ENCODE data around the gene CSNK1G1.

CSNK1G1 gene

DNA sequence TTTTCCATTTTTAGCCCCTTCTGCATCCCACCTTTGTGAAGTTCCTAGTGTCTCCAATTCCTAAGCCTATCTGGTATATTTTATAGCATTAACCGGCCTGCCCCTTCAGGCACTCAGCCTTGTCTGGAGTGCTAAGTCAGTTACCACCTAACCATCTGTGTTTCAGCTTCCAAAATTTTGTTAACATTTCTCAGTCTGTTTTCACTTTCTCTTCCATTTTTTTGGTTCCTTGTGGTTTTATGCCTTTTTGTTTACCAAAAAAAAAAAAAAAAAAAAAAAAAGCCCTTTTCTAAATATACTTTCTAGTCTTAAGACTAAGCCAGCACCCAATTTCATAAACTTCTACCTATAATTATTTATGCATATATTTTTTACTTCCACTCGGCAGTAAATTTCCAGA lies 92.4 kb downstream of the CSNK1G1 start:
- Histone ChIP-seq H3K18ac (ENCODE audit: low read length) (no peak overlapping the region), H3K4me2 (ENCODE audit: insufficient read depth, low read length, poor library complexity, severe bottlenecking) (no peak overlapping the region), H2BK120ac (ENCODE audit: low read depth, low read length) (no peak overlapping the region), H3K27ac (replicated peaks; ENCODE audit: low read length) (no peak overlapping the region), H2BK5ac (ENCODE audit: low read length) (no peak overlapping the region), H3K36me3 (replicated peaks in 1 of 2; ENCODE audit: control insufficient read depth in 2 of 2, insufficient read depth in 2 of 2, low read length in 2 of 2) (no peaks in the 10 kb centered on the region), H4K91ac (ENCODE audit: low read depth, low read length, poor library complexity) (no peak overlapping the region), H3K4ac (ENCODE audit: low read length) (no peak overlapping the region), H2AFZ (ENCODE audit: low read length) (no peak overlapping the region), H3K14ac (ENCODE audit: low read length) (no peak overlapping the region), H3K9ac (ENCODE audit: low read depth, low read length, poor library complexity) (no peak overlapping the region), H3K4me3 (ENCODE audit: low read length in 2 of 2) (no peak overlapping the region), H2AK5ac (ENCODE audit: low read depth, low read length) (no peak overlapping the region), H3K23ac (ENCODE audit: low read depth, low read length, poor library complexity) (no peak overlapping the region), H2BK12ac (ENCODE audit: low read length) (no peak overlapping the region), H4K8ac (ENCODE audit: low read depth, low read length) (no peak overlapping the region), H3K9me3 (replicated peaks in 1 of 2; ENCODE audit: control insufficient read depth in 2 of 2, insufficient read depth in 1 of 2, low read depth in 1 of 2, low read length in 2 of 2) (peaks cover 0 to 4% of the 10 kb centered on the region in 2 donors), H3K4me1 (ENCODE audit: control insufficient read depth in 2 of 2, insufficient read depth in 1 of 2, low read depth in 1 of 2, low read length in 2 of 2) (no peaks in the 10 kb centered on the region), H3K27me3 (ENCODE audit: control insufficient read depth in 3 of 3, insufficient read depth in 3 of 3, low read depth in 1 of 3, low read length in 3 of 3) (no peaks in the 10 kb centered on the region), H3K79me1 (ENCODE audit: low read depth, low read length) (no peaks in the 10 kb centered on the region), H2BK15ac (ENCODE audit: low read length) (no peak overlapping the region)
- no CpG with 5 or more reads among the region's 2 CpGs for WGBS, 2 donors (ENCODE audit: extremely low coverage in 2 of 2, insufficient read length in 2 of 2, insufficient replicate concordance in 1 of 2)
- DNase-seq (ENCODE audit: low spot score), result no peak

DNA sequence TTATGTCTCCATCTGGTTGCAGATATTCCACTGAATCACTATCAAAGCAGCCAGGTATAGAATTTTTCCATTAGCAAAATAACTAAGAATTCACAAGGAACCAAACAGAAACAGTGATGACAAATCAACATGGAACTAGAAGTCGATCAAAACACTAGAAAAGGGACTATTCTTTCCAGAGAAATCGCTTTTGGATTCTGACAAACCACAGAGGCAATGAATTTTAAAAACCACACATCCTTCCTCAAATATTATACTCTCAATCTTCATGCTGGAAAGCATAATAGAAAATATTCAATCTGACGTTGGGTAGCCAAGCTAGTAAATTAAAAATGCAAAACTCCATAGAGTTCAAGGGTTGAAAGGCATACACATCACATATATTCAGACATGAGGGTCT lies 99.9 kb downstream of the CSNK1G1 start:
- WGBS, 2 donors (ENCODE audit: extremely low coverage in 2 of 2, insufficient read length in 2 of 2, insufficient replicate concordance in 1 of 2), result no CpG with 5 or more reads among the region's 3 CpGs
- Histone ChIP-seq H3K27me3 (ENCODE audit: control insufficient read depth in 3 of 3, insufficient read depth in 3 of 3, low read depth in 1 of 3, low read length in 3 of 3) (no peaks in the 10 kb centered on the region), H3K4me1 (ENCODE audit: control insufficient read depth in 2 of 2, insufficient read depth in 1 of 2, low read depth in 1 of 2, low read length in 2 of 2) (no peaks in the 10 kb centered on the region), H2BK5ac (ENCODE audit: low read length) (no peak overlapping the region), H3K4me2 (ENCODE audit: insufficient read depth, low read length, poor library complexity, severe bottlenecking) (no peak overlapping the region), H3K79me1 (ENCODE audit: low read depth, low read length) (no peaks in the 10 kb centered on the region), H4K91ac (ENCODE audit: low read depth, low read length, poor library complexity) (no peak overlapping the region), H4K8ac (ENCODE audit: low read depth, low read length) (no peak overlapping the region), H2BK12ac (ENCODE audit: low read length) (no peak overlapping the region), H3K9me3 (replicated peaks in 1 of 2; ENCODE audit: control insufficient read depth in 2 of 2, insufficient read depth in 1 of 2, low read depth in 1 of 2, low read length in 2 of 2) (peaks cover 0 to 11% of the 10 kb centered on the region in 2 donors), H2BK15ac (ENCODE audit: low read length) (no peak overlapping the region), H3K4ac (ENCODE audit: low read length) (no peak overlapping the region), H3K14ac (ENCODE audit: low read length) (no peak overlapping the region), H3K27ac (replicated peaks; ENCODE audit: low read length) (no peak overlapping the region), H3K9ac (ENCODE audit: low read depth, low read length, poor library complexity) (no peak overlapping the region), H2AFZ (ENCODE audit: low read length) (no peak overlapping the region), H3K23ac (ENCODE audit: low read depth, low read length, poor library complexity) (no peak overlapping the region), H3K4me3 (ENCODE audit: low read length in 2 of 2) (no peak overlapping the region), H3K36me3 (replicated peaks in 1 of 2; ENCODE audit: control insufficient read depth in 2 of 2, insufficient read depth in 2 of 2, low read length in 2 of 2) (peaks cover 0 to 12% of the 10 kb centered on the region in 2 donors), H2BK120ac (ENCODE audit: low read depth, low read length) (no peak overlapping the region), H3K18ac (ENCODE audit: low read length) (no peak overlapping the region), H2AK5ac (ENCODE audit: low read depth, low read length) (no peak overlapping the region)
- no peak for DNase-seq (ENCODE audit: low spot score)

DNA sequence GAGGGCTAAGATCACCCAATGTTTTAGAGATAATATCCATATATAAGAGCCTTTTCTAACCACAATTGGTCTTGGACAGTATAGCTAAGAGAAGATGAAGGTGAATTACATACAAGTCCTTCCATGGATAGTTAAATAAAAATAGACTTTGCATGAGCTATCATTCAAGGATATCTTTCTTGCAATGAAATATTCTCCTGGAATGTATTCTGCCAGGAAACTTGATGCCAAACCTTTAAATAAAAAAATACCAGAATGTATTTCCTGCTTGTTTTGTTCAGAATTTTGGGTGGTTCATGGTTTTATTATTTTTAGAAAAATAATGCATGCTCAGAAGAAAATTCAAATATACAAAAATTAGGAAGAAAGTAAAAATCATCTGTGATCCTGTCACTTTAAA lies 104.3 kb downstream of the CSNK1G1 start:
- no peak overlapping the region for H3K4me2 ChIP-seq (ENCODE audit: insufficient read depth, low read length, poor library complexity, severe bottlenecking)
- no peak overlapping the region for H3K27ac ChIP-seq (replicated peaks; ENCODE audit: low read length)
- no peak for DNase-seq (ENCODE audit: low spot score)
- H3K4me3 ChIP-seq (ENCODE audit: low read length in 2 of 2), result no peak overlapping the region
- H4K8ac ChIP-seq (ENCODE audit: low read depth, low read length), result no peak overlapping the region
- peaks cover 0 to 6% of the 10 kb centered on the region in 2 donors for H3K9me3 ChIP-seq (replicated peaks in 1 of 2; ENCODE audit: control insufficient read depth in 2 of 2, insufficient read depth in 1 of 2, low read depth in 1 of 2, low read length in 2 of 2)
- no peak overlapping the region for H2BK120ac ChIP-seq (ENCODE audit: low read depth, low read length)
- H3K23ac ChIP-seq (ENCODE audit: low read depth, low read length, poor library complexity), result no peak overlapping the region
- no peaks in the 10 kb centered on the region for H3K27me3 ChIP-seq (ENCODE audit: control insufficient read depth in 3 of 3, insufficient read depth in 3 of 3, low read depth in 1 of 3, low read length in 3 of 3)
- no peak overlapping the region for H4K91ac ChIP-seq (ENCODE audit: low read depth, low read length, poor library complexity)
- no peak overlapping the region for H2AFZ ChIP-seq (ENCODE audit: low read length)
- H2BK12ac ChIP-seq (ENCODE audit: low read length), result no peak overlapping the region
- H2BK5ac ChIP-seq (ENCODE audit: low read length), result no peak overlapping the region
- no peak overlapping the region for H3K9ac ChIP-seq (ENCODE audit: low read depth, low read length, poor library complexity)
- H2BK15ac ChIP-seq (ENCODE audit: low read length), result no peak overlapping the region
- no peak overlapping the region for H3K4ac ChIP-seq (ENCODE audit: low read length)
- peaks cover 0 to 13% of the 10 kb centered on the region in 2 donors for H3K36me3 ChIP-seq (replicated peaks in 1 of 2; ENCODE audit: control insufficient read depth in 2 of 2, insufficient read depth in 2 of 2, low read length in 2 of 2)
- H3K18ac ChIP-seq (ENCODE audit: low read length), result no peak overlapping the region
- no peak overlapping the region for H3K14ac ChIP-seq (ENCODE audit: low read length)
- H2AK5ac ChIP-seq (ENCODE audit: low read depth, low read length), result no peak overlapping the region
- no peaks in the 10 kb centered on the region for H3K79me1 ChIP-seq (ENCODE audit: low read depth, low read length)
- H3K4me1 ChIP-seq (ENCODE audit: control insufficient read depth in 2 of 2, insufficient read depth in 1 of 2, low read depth in 1 of 2, low read length in 2 of 2), result peaks cover 2 to 3% of the 10 kb centered on the region in 2 donors

DNA sequence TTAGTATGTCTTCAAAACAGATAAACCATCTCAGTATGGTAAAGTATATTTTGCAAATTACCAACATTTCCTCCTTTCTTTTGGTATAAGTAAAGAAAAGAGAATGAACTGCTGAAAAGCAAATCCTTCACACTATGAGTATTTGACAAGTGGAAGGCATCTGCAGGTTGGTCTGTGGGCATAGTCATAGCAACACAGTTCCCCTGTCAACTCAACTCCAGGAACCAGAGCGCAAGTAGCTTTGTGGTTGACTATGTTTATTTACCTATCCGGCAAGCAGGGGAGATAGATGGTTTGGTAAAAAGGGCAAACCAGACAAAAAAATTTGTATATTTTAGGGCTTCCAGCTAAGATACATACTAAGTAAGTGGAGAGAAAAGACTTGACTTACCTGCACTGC lies 104.9 kb downstream of the CSNK1G1 start:
- Histone ChIP-seq H3K4me3 (ENCODE audit: low read length in 2 of 2) (no peak overlapping the region), H3K9ac (ENCODE audit: low read depth, low read length, poor library complexity) (no peak overlapping the region), H3K4me2 (ENCODE audit: insufficient read depth, low read length, poor library complexity, severe bottlenecking) (no peak overlapping the region), H3K9me3 (replicated peaks in 1 of 2; ENCODE audit: control insufficient read depth in 2 of 2, insufficient read depth in 1 of 2, low read depth in 1 of 2, low read length in 2 of 2) (peaks cover 0 to under 1% of the 10 kb centered on the region in 2 donors), H3K27me3 (ENCODE audit: control insufficient read depth in 3 of 3, insufficient read depth in 3 of 3, low read depth in 1 of 3, low read length in 3 of 3) (no peaks in the 10 kb centered on the region), H3K18ac (ENCODE audit: low read length) (no peak overlapping the region), H2BK15ac (ENCODE audit: low read length) (no peak overlapping the region), H4K91ac (ENCODE audit: low read depth, low read length, poor library complexity) (no peak overlapping the region), H3K14ac (ENCODE audit: low read length) (no peak overlapping the region), H3K4ac (ENCODE audit: low read length) (no peak overlapping the region), H2BK120ac (ENCODE audit: low read depth, low read length) (no peak overlapping the region), H3K4me1 (ENCODE audit: control insufficient read depth in 2 of 2, insufficient read depth in 1 of 2, low read depth in 1 of 2, low read length in 2 of 2) (peaks cover 2 to 3% of the 10 kb centered on the region in 2 donors), H4K8ac (ENCODE audit: low read depth, low read length) (no peak overlapping the region), H2BK5ac (ENCODE audit: low read length) (no peak overlapping the region), H3K36me3 (replicated peaks in 1 of 2; ENCODE audit: control insufficient read depth in 2 of 2, insufficient read depth in 2 of 2, low read length in 2 of 2) (peaks cover 0 to 13% of the 10 kb centered on the region in 2 donors), H3K27ac (replicated peaks; ENCODE audit: low read length) (no peak overlapping the region), H2AFZ (ENCODE audit: low read length) (no peak overlapping the region), H3K79me1 (ENCODE audit: low read depth, low read length) (no peaks in the 10 kb centered on the region), H2AK5ac (ENCODE audit: low read depth, low read length) (no peak overlapping the region), H3K23ac (ENCODE audit: low read depth, low read length, poor library complexity) (no peak overlapping the region), H2BK12ac (ENCODE audit: low read length) (no peak overlapping the region)
- no CpG with 5 or more reads among the region's 2 CpGs for WGBS, 2 donors (ENCODE audit: extremely low coverage in 2 of 2, insufficient read length in 2 of 2, insufficient replicate concordance in 1 of 2)
- no peak for DNase-seq (ENCODE audit: low spot score)

Measured in neuronal stem cell (in vitro differentiated cells).